Karpas-422 (cell line): ENCODE data around the gene FAM81B. TPM values are rescaled to one million over a fixed set of nuclear protein-coding genes. Genes with fewer than 3 reads are reported as not detected.

Experiments used
- DNase-seq: peaks from one replicate; pipeline ENCODE4 v3.0.0-alpha.2; 2015
- H2AFZ ChIP-seq: fragments of 200-600 bp; sonication (generic); 2 replicates; pipeline ENCODE4 v1.6.1; 2014; ENCODE audit warnings: antibody characterized with exemption, low read length, mixed read lengths
- H3K27ac ChIP-seq: fragments of 200-600 bp; sonication (generic); 2 replicates; pipeline ENCODE4 v1.5.1; 2014; ENCODE audit warnings: mild to moderate bottlenecking, low read length, moderate library complexity
- H3K27me3 ChIP-seq: fragments of 200-600 bp; sonication (generic); 2 replicates; pipeline ENCODE4 v1.6.1; 2014; ENCODE audit warnings: low read length, mixed read lengths
- H3K36me3 ChIP-seq: fragments of 200-600 bp; sonication (generic); 2 replicates; pipeline ENCODE4 v1.6.1; 2014; ENCODE audit warnings: low read length, mixed read lengths; ENCODE audit not compliant: insufficient read depth
- H3K4me1 ChIP-seq: fragments of 200-600 bp; sonication (generic); 2 replicates; pipeline ENCODE4 v1.6.1; 2014; ENCODE audit warnings: mild to moderate bottlenecking, low read length, mixed read lengths
- H3K4me2 ChIP-seq: fragments of 200-600 bp; sonication (generic); 2 replicates; pipeline ENCODE4 v1.6.1; 2014; ENCODE audit warnings: low read length, low read depth, mild to moderate bottlenecking; ENCODE audit not compliant: poor library complexity, severe bottlenecking
- H3K4me3 ChIP-seq: fragments of 200-600 bp; sonication (generic); 2 replicates; pipeline ENCODE4 v1.5.1; 2014; ENCODE audit warnings: mild to moderate bottlenecking, antibody characterized with exemption, low read length, mixed read lengths
- H3K79me2 ChIP-seq: fragments of 200-600 bp; sonication (generic); 2 replicates; pipeline ENCODE4 v1.6.1; 2014; ENCODE audit warnings: mild to moderate bottlenecking, low read length, mixed read lengths
- H3K9ac ChIP-seq: fragments of 200-600 bp; sonication (generic); 2 replicates; pipeline ENCODE4 v1.6.0; 2014; ENCODE audit warnings: low read length
- H3K9me2 ChIP-seq: fragments of 200-600 bp; sonication (generic), shearing (Covaris generic); replicated peaks from 2 replicates; pipeline ENCODE4 v1.6.0; 2014; ENCODE audit warnings: mild to moderate bottlenecking, low read length, moderate library complexity; ENCODE audit not compliant: insufficient read depth
- H3K9me3 ChIP-seq: fragments of 300-700, 200-600 bp; sonication (generic); 2 replicates; pipeline ENCODE4 v1.6.1; 2014; ENCODE audit warnings: low read length, mixed read lengths
- H4K20me1 ChIP-seq: fragments of 200-600 bp; sonication (generic); 2 replicates; pipeline ENCODE4 v1.6.1; 2014; ENCODE audit warnings: mild to moderate bottlenecking, antibody characterized with exemption, low read length, low read depth; ENCODE audit not compliant: insufficient read depth
- total RNA-seq: library from RNA; depleted of rRNA; stranded (reverse); fragments of >200 nt; shearing (Covaris generic); gene quantifications from 2 replicates; pipeline ENCODE4 v1.2.3, GENCODE V29; 2014; ENCODE audit warnings: low replicate concordance

FAM81B gene
- total RNA-seq, 1 experiment from 2014 or later = not detected

DNA sequence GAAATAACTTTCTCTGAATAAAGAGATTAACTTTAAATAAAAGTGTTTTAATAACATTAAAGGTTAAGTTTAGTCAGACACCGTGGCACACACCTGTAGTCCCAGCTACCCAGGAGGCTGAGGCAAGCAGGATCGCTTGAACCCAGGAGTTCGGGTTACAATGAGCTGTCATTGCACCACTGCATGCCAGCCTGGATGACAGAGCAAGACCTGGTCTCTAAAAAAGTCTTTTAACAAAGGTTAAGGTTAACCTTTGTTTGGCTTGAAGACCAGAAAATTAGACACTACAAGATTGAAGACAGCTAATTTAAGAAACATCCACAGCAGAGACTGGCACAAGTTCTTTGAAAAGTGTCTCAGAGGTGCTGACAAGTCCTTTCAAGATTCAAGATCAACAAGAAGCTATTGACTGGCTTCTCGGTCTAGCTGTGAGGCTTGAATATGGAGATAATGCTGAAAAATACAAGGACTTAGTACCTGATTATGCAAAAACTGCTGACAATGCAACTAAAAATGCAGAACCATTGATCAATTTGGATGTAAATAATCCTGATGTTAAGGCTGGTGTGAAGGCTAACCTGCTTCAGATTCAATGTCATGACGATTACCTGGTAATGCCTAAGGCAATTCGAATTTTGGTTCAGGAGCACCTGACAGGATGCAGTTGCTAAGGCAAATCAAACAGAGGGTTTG, 48.8 kb downstream of the FAM81B start:
- H3K4me3 ChIP-seq = no peak overlapping the region
- DNase-seq = no peak
- H3K27me3 ChIP-seq = no peaks in the 10 kb centered on the region
- H3K79me2 ChIP-seq = no peaks in the 10 kb centered on the region
- no peaks in the 10 kb centered on the region for H3K9me2 ChIP-seq
- H3K36me3 ChIP-seq = no peaks in the 10 kb centered on the region
- no peak overlapping the region for H3K4me2 ChIP-seq
- no peaks in the 10 kb centered on the region; the same call in 1 of the 2 replicates for H4K20me1 ChIP-seq
- H3K4me1 ChIP-seq = no peaks in the 10 kb centered on the region
- no peak overlapping the region for H3K27ac ChIP-seq
- no peak overlapping the region for H2AFZ ChIP-seq
- no peaks in the 10 kb centered on the region for H3K9me3 ChIP-seq
- no peak overlapping the region for H3K9ac ChIP-seq

GRCh38 chr5:95440825-95441224, 49.7 kb downstream of the FAM81B start:
- Histone ChIP-seq H4K20me1 (no peaks in the 10 kb centered on the region; the same call in 1 of the 2 replicates), H2AFZ (no peak overlapping the region), H3K9ac (no peak overlapping the region), H3K4me2 (no peak overlapping the region), H3K27ac (no peak overlapping the region), H3K79me2 (no peaks in the 10 kb centered on the region), H3K4me1 (no peaks in the 10 kb centered on the region), H3K9me2 (no peaks in the 10 kb centered on the region), H3K4me3 (no peak overlapping the region), H3K9me3 (no peaks in the 10 kb centered on the region), H3K36me3 (no peaks in the 10 kb centered on the region), H3K27me3 (no peaks in the 10 kb centered on the region)
- DNase-seq = no peak

GRCh38 chr5:95441636-95442035, 50.5 kb downstream of the FAM81B start:
- Histone ChIP-seq H3K36me3 (no peaks in the 10 kb centered on the region), H3K27me3 (no peaks in the 10 kb centered on the region)

GRCh38 chr5:95445442-95445841, 54.3 kb downstream of the FAM81B start:
- H3K4me2 ChIP-seq = no peak overlapping the region
- no peak for DNase-seq

More at GRCh38 chr5:95441636-95442035, 50.5 kb downstream of the FAM81B start:
- no peak overlapping the region for H3K4me3 ChIP-seq
- H3K4me2 ChIP-seq = no peak overlapping the region
- no peaks in the 10 kb centered on the region; the same call in 1 of the 2 replicates for H4K20me1 ChIP-seq
- no peaks in the 10 kb centered on the region for H3K79me2 ChIP-seq
- no peak overlapping the region for H3K27ac ChIP-seq
- no peaks in the 10 kb centered on the region for H3K4me1 ChIP-seq
- H3K9me3 ChIP-seq = no peaks in the 10 kb centered on the region
- H3K9me2 ChIP-seq = no peaks in the 10 kb centered on the region
- no peak overlapping the region for H3K9ac ChIP-seq
- H2AFZ ChIP-seq = no peak overlapping the region
- no peak for DNase-seq

DNA sequence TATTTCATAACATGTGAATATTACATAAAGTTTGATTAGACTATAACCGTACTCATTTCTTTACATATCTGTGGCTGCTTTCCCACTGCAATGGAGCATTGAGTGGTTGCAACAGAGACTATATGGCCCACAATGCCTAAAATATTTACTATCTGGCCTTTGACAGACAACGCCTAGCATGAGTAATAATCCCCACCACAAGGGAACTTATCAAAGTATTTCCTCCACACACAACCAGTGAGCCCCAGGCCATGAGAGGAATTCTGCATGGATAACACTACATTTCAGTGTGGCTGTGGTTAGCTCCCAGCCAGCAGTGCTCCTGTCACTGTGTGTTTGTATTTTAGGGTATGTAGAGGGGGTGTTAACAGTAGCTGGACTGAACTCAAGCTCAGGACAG, 54.8 kb downstream of the FAM81B start:
- Histone ChIP-seq H3K4me1 (no peaks in the 10 kb centered on the region), H3K9me2 (no peaks in the 10 kb centered on the region), H3K4me2 (no peak overlapping the region), H2AFZ (no peak overlapping the region), H3K36me3 (no peaks in the 10 kb centered on the region), H3K27ac (no peak overlapping the region), H3K4me3 (no peak overlapping the region), H4K20me1 (no peaks in the 10 kb centered on the region; the same call in 1 of the 2 replicates), H3K27me3 (no peaks in the 10 kb centered on the region), H3K79me2 (no peaks in the 10 kb centered on the region), H3K9ac (no peak overlapping the region), H3K9me3 (no peaks in the 10 kb centered on the region)
- DNase-seq = no peak

More at GRCh38 chr5:95445442-95445841, 54.3 kb downstream of the FAM81B start:
- Histone ChIP-seq H2AFZ (no peak overlapping the region), H3K9me3 (no peaks in the 10 kb centered on the region), H3K4me3 (no peak overlapping the region), H3K9me2 (no peaks in the 10 kb centered on the region), H3K9ac (no peak overlapping the region), H3K36me3 (no peaks in the 10 kb centered on the region), H3K4me1 (no peaks in the 10 kb centered on the region), H3K79me2 (no peaks in the 10 kb centered on the region), H3K27ac (no peak overlapping the region), H4K20me1 (no peaks in the 10 kb centered on the region; the same call in 1 of the 2 replicates), H3K27me3 (no peaks in the 10 kb centered on the region)

- H3K9ac ChIP-seq = no peak overlapping the region
- no peak for DNase-seq
- H2AFZ ChIP-seq = no peak overlapping the region
- H3K4me3 ChIP-seq = no peak overlapping the region
- no peak overlapping the region for H3K27ac ChIP-seq
- H3K4me1 ChIP-seq = no peaks in the 10 kb centered on the region
- H3K9me2 ChIP-seq = no peaks in the 10 kb centered on the region
- H3K9me3 ChIP-seq = no peaks in the 10 kb centered on the region
- no peaks in the 10 kb centered on the region; the same call in 1 of the 2 replicates for H4K20me1 ChIP-seq
- no peaks in the 10 kb centered on the region for H3K79me2 ChIP-seq
- H3K4me2 ChIP-seq = no peak overlapping the region
- no peaks in the 10 kb centered on the region for H3K36me3 ChIP-seq
- no peaks in the 10 kb centered on the region for H3K27me3 ChIP-seq
These were observed 55.5 kb downstream of the FAM81B start for GRCh38 chr5:95446560-95447221.

DNA sequence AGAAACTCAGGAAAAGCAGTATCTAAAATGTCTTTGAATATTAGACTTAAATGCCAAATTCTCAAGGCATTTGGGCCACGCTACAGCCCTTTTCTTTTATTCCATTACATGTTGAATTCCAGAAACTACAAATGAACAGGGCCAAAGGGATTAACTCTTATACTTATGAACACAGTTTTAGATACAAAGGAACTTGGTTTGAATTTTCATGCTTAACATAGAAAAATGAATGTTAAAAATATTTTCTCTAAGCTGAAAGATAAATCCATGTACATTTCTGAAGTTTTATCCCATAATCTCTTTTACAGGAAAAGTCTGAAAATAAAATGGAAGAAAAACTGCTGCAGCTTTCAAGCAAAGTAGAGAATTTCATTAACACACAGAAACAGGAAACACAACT, 56.8 kb downstream of the FAM81B start:
- Histone ChIP-seq H3K9me2 (no peaks in the 10 kb centered on the region), H3K79me2 (no peaks in the 10 kb centered on the region), H3K9me3 (no peaks in the 10 kb centered on the region), H3K4me3 (no peak overlapping the region), H2AFZ (no peak overlapping the region), H4K20me1 (no peaks in the 10 kb centered on the region; the same call in 1 of the 2 replicates), H3K9ac (no peak overlapping the region), H3K4me2 (no peak overlapping the region), H3K27ac (no peak overlapping the region), H3K27me3 (no peaks in the 10 kb centered on the region), H3K4me1 (no peaks in the 10 kb centered on the region), H3K36me3 (no peaks in the 10 kb centered on the region)
- DNase-seq = no peak

DNA sequence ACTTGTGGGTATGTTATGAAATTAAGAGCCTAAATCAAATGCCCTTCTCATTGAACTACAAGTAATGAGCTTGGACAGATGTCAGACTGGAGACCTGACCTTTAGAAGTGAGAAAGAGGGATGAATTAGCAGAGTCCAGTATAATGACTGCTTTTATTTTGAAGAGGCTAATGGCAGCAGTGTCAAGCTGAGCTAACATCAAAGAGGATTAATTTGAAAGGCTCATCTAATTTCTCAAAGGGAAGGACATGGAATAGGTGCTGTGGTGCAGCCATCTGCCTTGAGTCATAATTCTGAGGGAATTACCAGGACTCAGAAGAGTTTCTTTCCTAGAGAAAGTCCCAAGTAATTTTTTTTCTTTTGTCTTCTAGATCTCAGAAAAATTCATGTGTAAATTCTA, 57.6 kb downstream of the FAM81B start:
- no peak for DNase-seq
- H3K9me2 ChIP-seq = no peaks in the 10 kb centered on the region

More for the DNA sequence above, 57.6 kb downstream of the FAM81B start:
- H2AFZ ChIP-seq = no peak overlapping the region
- H3K9ac ChIP-seq = no peak overlapping the region
- no peak overlapping the region for H3K27ac ChIP-seq
- no peak overlapping the region for H3K4me2 ChIP-seq
- H4K20me1 ChIP-seq = no peaks in the 10 kb centered on the region
- H3K27me3 ChIP-seq = no peaks in the 10 kb centered on the region
- no peaks in the 10 kb centered on the region for H3K4me1 ChIP-seq
- no peaks in the 10 kb centered on the region for H3K79me2 ChIP-seq
- no peaks in the 10 kb centered on the region for H3K9me3 ChIP-seq
- H3K4me3 ChIP-seq = no peak overlapping the region
- no peaks in the 10 kb centered on the region for H3K36me3 ChIP-seq
